AG04450 (cell line): ENCODE results near the gene RFX4. TPM values are rescaled to one million over a fixed set of nuclear protein-coding genes. Genes with fewer than 3 reads are reported as not detected.

Source experiments
- CTCF ChIA-PET: fragments of 300-600, 350-600 bp; formaldehyde crosslinking; extraction: SDS; loops from one replicate; lab custom pipeline; 2022; ENCODE audit warnings: antibody characterized with exemption, inconsistent platforms; lab: Charles Lee
- POLR2A ChIA-PET: fragments of 350-600 bp; formaldehyde crosslinking; extraction: SDS; loops from one replicate; lab custom pipeline; 2021; ENCODE audit warnings: antibody characterized with exemption, inconsistent platforms; lab: Yijun Ruan, JAX
- DNase-seq: peaks from one replicate; pipeline ENCODE4 v3.0.0-alpha.2; 2011; ENCODE audit warnings: low read depth, low spot score
- H3K27ac ChIP-seq: one replicate; pipeline ENCODE4 v1.5.1; 2012; ENCODE audit warnings: low read depth, low read length, control low read depth
- H3K27me3 ChIP-seq: one replicate; pipeline ENCODE4 v1.6.0; 2012; ENCODE audit warnings: low read length; ENCODE audit not compliant: control insufficient read depth, insufficient read depth
- H3K4me3 ChIP-seq: 2 replicates; pipeline ENCODE4 v1.5.1; 2011; ENCODE audit warnings: mild to moderate bottlenecking, low read depth, low read length, control low read depth
- H3K9me3 ChIP-seq: 2 replicates; pipeline ENCODE4 v1.5.1; 2012; ENCODE audit warnings: low read length; ENCODE audit not compliant: control insufficient read depth, insufficient read depth
- polyA plus RNA-seq: library from polyadenylated mRNA; depleted of rRNA; stranded (reverse); fragments of >200 nt; gene quantifications from 2 replicates; pipeline ENCODE4 v1.2.3, GENCODE V29; 2011
- TF ChIP-seq, protein P1 (sequence below): IDR thresholded peaks from 2 replicates; pipeline ENCODE4 v1.5.1; 2011; ENCODE audit warnings: low read depth, low read length, control low read depth, inconsistent platforms

RFX4 gene
- polyA plus RNA-seq, 1 experiment = not detected

GRCh38 chr12:106645465-106646330 lies 62.9 kb downstream of the RFX4 start:
- Histone ChIP-seq H3K27ac (no peak overlapping the region), H3K4me3 (no peak overlapping the region), H3K27me3 (peaks cover 2% of the 10 kb centered on the region), H3K9me3 (no peaks in the 10 kb centered on the region)
- TF ChIP-seq, protein P1, sequence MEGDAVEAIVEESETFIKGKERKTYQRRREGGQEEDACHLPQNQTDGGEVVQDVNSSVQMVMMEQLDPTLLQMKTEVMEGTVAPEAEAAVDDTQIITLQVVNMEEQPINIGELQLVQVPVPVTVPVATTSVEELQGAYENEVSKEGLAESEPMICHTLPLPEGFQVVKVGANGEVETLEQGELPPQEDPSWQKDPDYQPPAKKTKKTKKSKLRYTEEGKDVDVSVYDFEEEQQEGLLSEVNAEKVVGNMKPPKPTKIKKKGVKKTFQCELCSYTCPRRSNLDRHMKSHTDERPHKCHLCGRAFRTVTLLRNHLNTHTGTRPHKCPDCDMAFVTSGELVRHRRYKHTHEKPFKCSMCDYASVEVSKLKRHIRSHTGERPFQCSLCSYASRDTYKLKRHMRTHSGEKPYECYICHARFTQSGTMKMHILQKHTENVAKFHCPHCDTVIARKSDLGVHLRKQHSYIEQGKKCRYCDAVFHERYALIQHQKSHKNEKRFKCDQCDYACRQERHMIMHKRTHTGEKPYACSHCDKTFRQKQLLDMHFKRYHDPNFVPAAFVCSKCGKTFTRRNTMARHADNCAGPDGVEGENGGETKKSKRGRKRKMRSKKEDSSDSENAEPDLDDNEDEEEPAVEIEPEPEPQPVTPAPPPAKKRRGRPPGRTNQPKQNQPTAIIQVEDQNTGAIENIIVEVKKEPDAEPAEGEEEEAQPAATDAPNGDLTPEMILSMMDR = no peak
- CTCF ChIA-PET = interaction anchor here (0.7 kb wide), 2 partner anchors 274 to 282 kb away, joined by 3 to 5 read pairs; no protein-coding TSS in a partner anchor
- POLR2A ChIA-PET = no interaction called here
- DNase-seq = no peak

GRCh38 chr12:106646472-106646871 lies 63.7 kb downstream of the RFX4 start:
- ChIA-PET CTCF (interaction anchor here (0.6 to 0.7 kb wide), 2 partner anchors 62 to 281 kb away, joined by 3 to 5 read pairs; no protein-coding TSS in a partner anchor), POLR2A (no interaction called here)
- H3K27me3 ChIP-seq = peaks cover 2% of the 10 kb centered on the region
- no peaks in the 10 kb centered on the region for H3K9me3 ChIP-seq
- H3K27ac ChIP-seq = no peak overlapping the region
- no peak overlapping the region for H3K4me3 ChIP-seq
- TF ChIP-seq, protein P1 = no peak
- DNase-seq = no peak

DNA sequence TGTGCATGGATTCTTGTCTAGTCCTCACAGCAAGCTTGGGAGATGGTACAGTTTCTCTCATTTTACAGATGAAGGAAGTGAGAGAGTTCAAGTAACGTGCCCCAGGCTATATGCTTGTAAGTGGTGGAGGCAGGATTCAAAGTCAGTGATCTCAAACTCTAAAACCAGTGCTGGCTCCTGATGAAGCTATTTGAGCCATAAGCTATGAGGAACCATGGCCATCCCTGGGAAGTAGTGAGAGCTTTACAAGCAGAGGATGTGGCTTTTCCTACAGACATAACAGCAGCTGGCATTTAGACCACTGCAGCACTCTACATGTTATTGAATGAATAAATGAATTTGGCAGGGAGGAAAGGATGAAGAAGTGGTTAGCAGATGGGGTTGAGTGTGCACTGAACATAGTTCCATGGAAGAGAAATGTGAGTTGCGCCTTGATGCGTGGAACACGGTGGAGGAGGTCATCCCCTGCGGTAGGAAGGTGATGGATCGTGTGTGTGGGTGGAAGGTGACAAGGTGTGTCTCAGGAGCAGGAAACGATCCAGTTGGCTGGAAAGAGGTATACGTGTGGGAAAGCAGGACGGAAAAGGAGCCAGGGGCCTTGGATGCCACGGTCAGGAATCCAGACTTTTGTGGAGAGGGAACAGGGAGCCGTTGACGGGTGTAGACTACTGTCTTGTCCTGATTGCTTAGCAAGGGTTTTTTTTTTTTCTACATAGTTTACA lies 65.2 kb downstream of the RFX4 start:
- POLR2A ChIA-PET = no interaction called here
- no peak overlapping the region for H3K4me3 ChIP-seq
- H3K27me3 ChIP-seq = peaks cover 2% of the 10 kb centered on the region
- TF ChIP-seq, protein P1 = no peak
- H3K9me3 ChIP-seq = no peaks in the 10 kb centered on the region
- CTCF ChIA-PET = no interaction called here
- no peak for DNase-seq
- no peak overlapping the region for H3K27ac ChIP-seq

GRCh38 chr12:106648736-106649135 lies 65.9 kb downstream of the RFX4 start:
- Histone ChIP-seq H3K9me3 (no peaks in the 10 kb centered on the region), H3K27me3 (peaks cover 2% of the 10 kb centered on the region), H3K4me3 (no peak overlapping the region), H3K27ac (no peak overlapping the region)
- POLR2A ChIA-PET = no interaction called here
- TF ChIP-seq, protein P1 = no peak
- no peak for DNase-seq
- CTCF ChIA-PET = no interaction called here

DNA sequence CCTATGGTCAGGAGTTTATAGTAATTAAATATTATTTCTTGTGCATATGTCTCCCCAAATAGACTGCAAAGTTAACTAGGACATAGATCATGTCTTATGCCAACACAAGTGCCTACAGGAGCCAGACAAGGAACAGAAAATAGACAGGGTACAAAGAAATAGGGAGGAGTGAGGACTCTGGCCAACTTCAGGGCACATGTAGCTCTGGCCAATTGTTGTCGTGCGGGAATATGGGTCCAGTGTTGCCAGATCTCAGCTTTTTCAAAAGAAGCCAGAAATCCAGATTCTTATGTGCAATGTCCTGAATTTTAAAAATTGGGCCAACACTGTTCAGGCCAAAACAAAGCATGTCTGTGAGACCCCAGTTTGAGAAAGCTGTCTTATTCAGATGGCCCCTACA lies 68.7 kb downstream of the RFX4 start:
- no peak for DNase-seq
- H3K27ac ChIP-seq = no peak overlapping the region
- ChIA-PET POLR2A (no interaction called here), CTCF (no interaction called here)
- H3K9me3 ChIP-seq = no peaks in the 10 kb centered on the region
- no peak overlapping the region for H3K4me3 ChIP-seq
- TF ChIP-seq, protein P1 = no peak
- peaks cover 2% of the 10 kb centered on the region for H3K27me3 ChIP-seq
